ENCODE results near the gene SEC61A2.
"Not testable (repeated sequence)": the region's sequence is repeated elsewhere in the genome, so short reads cannot be mapped to it uniquely, and the experiment has no call there.

The SEC61A2 gene

GRCh38 chr10:12129222-12130111 is at the start of gene SEC61A2:
Gene SEC61A2 (plus strand): TSS chr10:12129677. CDS start chr10:12129788, 111 bp downstream.
- peak; percentile 41 for DNase-seq

- no peak for DNase-seq
Observed at GRCh38 chr10:12081470-12081869, 48.0 kb upstream of the SEC61A2 start.

- DNase-seq = no peak
Observed at GRCh38 chr10:12081879-12082557, 47.5 kb upstream of the SEC61A2 start.

GRCh38 chr10:12088919-12089318 is 40.6 kb upstream of the SEC61A2 start:
- DNase-seq = no peak

GRCh38 chr10:12091421-12091820 is 38.1 kb upstream of the SEC61A2 start:
- DNase-seq = no peak

- not testable (repeated sequence) for DNase-seq
Observed at GRCh38 chr10:12097361-12097760, 32.1 kb upstream of the SEC61A2 start.

- no peak for DNase-seq
Observed at GRCh38 chr10:12097791-12098190, 31.7 kb upstream of the SEC61A2 start.

- no peak for DNase-seq
Observed at GRCh38 chr10:12098966-12099365, 30.5 kb upstream of the SEC61A2 start.

- DNase-seq = no peak
Observed at GRCh38 chr10:12103802-12104201, 25.7 kb upstream of the SEC61A2 start.

- DNase-seq = no peak
Observed at GRCh38 chr10:12107781-12108180, 21.7 kb upstream of the SEC61A2 start.

- DNase-seq = no peak
Observed at GRCh38 chr10:12109286-12109685, 20.2 kb upstream of the SEC61A2 start.

GRCh38 chr10:12111528-12111927 is 17.9 kb upstream of the SEC61A2 start:
- DNase-seq = no peak

GRCh38 chr10:12113627-12114026 is 15.8 kb upstream of the SEC61A2 start:
- no peak for DNase-seq

GRCh38 chr10:12121673-12122072 is 7.8 kb upstream of the SEC61A2 start:
- DNase-seq = no peak

- DNase-seq = peak; percentile 44
Observed at GRCh38 chr10:12130237-12130872, 878 bp downstream of the SEC61A2 start.

GRCh38 chr10:12135631-12136030 is 6.2 kb downstream of the SEC61A2 start:
- DNase-seq = no peak

GRCh38 chr10:12140038-12140437 is 10.6 kb downstream of the SEC61A2 start:
- DNase-seq = no peak

- DNase-seq = no peak
Observed at GRCh38 chr10:12144538-12144937, 15.1 kb downstream of the SEC61A2 start.

GRCh38 chr10:12150163-12150562 is 20.7 kb downstream of the SEC61A2 start:
- no peak for DNase-seq

- no peak for DNase-seq
Observed at GRCh38 chr10:12154516-12154915, 25.0 kb downstream of the SEC61A2 start.

GRCh38 chr10:12156367-12157123 is 27.1 kb downstream of the SEC61A2 start:
- no peak for DNase-seq

GRCh38 chr10:12158111-12158510 is 28.6 kb downstream of the SEC61A2 start:
- DNase-seq = no peak

- no peak for DNase-seq
Observed at GRCh38 chr10:12160664-12161063, 31.2 kb downstream of the SEC61A2 start.

All from NCI-H446 treated with DMSO at 0.1 percent for 48 hours (cell line).